ENCODE measurements around the gene CD300A.

The CD300A gene

GRCh38 chr17:74478420-74479100, 12.1 kb downstream of the CD300A start:
- Histone ChIP-seq H3K36me3 (peaks cover 100% of the 10 kb centered on the region), H3K9me3 (no peaks in the 10 kb centered on the region), H3K4me1 (ENCODE audit: control insufficient read depth in 1 of 2, insufficient read depth in 1 of 2, low read depth in 1 of 2, low read length in 1 of 2) (peaks cover 27 to 29% of the 10 kb centered on the region in 2 experiments), H3K4me3 (ENCODE audit: low read depth in 1 of 2, low read length in 1 of 2) (peak overlapping the region; percentile 28 to 30), H3K27me3 (no peaks in the 10 kb centered on the region), H3K27ac (peak overlapping the region; percentile 85)
- TF ChIP-seq CTCF (IDR thresholded peaks at IDR 0.05) = no peak

DNA sequence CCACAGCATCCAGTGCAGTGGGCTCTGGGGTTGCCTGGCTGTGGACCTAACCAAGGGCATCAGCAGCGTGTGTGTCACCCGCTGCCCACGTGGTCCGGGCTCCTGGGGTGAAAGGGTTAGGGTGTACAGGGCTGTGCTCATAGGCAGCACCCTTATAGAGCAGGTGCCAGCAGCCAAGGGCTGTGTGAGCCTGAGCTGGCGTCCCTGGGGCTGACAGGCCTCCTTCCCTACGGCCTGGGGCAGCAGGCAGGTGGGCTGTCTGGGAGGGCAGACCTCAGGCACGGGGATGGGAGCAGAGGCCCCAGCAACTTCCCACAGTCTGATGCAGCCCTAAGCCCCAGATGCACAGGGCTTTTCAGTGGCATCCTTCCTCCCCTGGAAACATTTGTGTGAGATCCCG, 13.9 kb downstream of the CD300A start:
- H3K27ac ChIP-seq = peak overlapping the region; percentile 15

DNA sequence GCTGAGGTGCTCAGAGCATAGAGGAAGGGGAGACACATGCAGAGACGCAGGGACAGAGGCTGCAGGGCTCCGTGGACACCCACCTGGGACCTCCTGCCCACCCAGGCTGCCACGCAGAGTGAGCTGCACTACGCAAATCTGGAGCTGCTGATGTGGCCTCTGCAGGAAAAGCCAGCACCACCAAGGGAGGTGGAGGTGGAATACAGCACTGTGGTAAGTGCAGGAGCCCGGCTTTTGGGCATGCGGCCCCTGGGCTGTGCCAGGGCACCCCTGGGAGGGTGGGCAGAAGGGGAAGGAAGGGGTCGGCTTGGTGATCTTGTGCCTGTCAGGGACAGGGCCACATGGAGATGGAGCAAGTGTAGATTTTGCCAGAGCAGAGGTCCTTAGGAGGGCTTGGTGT, 15.2 kb downstream of the CD300A start:
- Histone ChIP-seq H3K9me3 (no peaks in the 10 kb centered on the region), H3K4me1 (ENCODE audit: control insufficient read depth in 1 of 2, insufficient read depth in 1 of 2, low read depth in 1 of 2, low read length in 1 of 2) (peaks cover 27 to 29% of the 10 kb centered on the region in 2 experiments), H3K36me3 (peaks cover 100% of the 10 kb centered on the region), H3K27me3 (no peaks in the 10 kb centered on the region), H3K27ac (no peak overlapping the region), H3K4me3 (ENCODE audit: low read depth in 1 of 2, low read length in 1 of 2) (no peak overlapping the region)
- no peak for TF ChIP-seq CTCF (IDR thresholded peaks at IDR 0.05)

More for the DNA sequence above, 13.9 kb downstream of the CD300A start:
- peaks cover 27 to 29% of the 10 kb centered on the region in 2 experiments for H3K4me1 ChIP-seq (ENCODE audit: control insufficient read depth in 1 of 2, insufficient read depth in 1 of 2, low read depth in 1 of 2, low read length in 1 of 2)
- H3K9me3 ChIP-seq = no peaks in the 10 kb centered on the region
- no peak overlapping the region for H3K4me3 ChIP-seq (ENCODE audit: low read depth in 1 of 2, low read length in 1 of 2)
- H3K27me3 ChIP-seq = no peaks in the 10 kb centered on the region
- H3K36me3 ChIP-seq = peaks cover 100% of the 10 kb centered on the region
- TF ChIP-seq CTCF (IDR thresholded peaks at IDR 0.05) = no peak

- Histone ChIP-seq H3K4me1 (ENCODE audit: control insufficient read depth in 1 of 2, insufficient read depth in 1 of 2, low read depth in 1 of 2, low read length in 1 of 2) (peaks cover 7 to 8% of the 10 kb centered on the region in 2 experiments), H3K27me3 (no peaks in the 10 kb centered on the region), H3K4me3 (ENCODE audit: low read depth in 1 of 2, low read length in 1 of 2) (no peak overlapping the region), H3K27ac (peak overlapping the region; percentile 5), H3K36me3 (peaks cover 98% of the 10 kb centered on the region), H3K9me3 (no peaks in the 10 kb centered on the region)
- TF ChIP-seq CTCF (IDR thresholded peaks at IDR 0.05) = no peak
These were observed 17.6 kb downstream of the CD300A start for GRCh38 chr17:74484066-74484465.

DNA sequence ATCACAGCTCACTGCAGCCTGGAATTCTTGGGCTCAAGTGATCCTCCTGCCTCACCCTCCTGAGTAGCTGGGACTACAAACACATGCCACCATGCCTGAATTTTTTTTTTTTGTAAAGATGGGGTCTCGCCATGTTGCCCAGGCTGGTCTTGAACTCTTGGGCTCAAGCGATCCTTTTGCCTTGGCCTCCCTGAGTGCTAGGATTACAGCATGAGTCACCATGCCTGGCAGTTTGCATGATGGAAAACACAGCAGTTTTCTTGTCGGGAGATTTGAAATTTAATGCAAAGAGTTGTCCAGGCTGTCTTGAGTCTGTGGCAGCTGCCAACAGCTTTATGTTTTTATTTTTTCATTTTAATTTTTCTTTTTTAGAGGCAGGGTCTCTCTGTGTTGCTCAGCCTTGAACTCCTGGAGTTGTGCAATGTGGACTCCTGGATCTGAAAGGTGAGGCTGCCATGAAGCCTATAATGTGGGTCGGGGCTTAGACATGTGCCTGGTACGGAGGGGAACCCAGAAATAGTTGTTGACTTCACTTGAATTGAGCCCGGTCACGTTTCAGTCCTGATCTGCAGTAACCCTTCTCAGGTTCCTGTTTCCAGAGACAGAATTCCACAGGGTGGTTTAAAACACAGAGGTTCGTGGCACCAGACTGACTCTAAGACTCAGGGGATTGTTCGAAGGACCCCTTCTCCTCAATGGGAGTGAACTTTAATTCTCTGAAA, 18.7 kb downstream of the CD300A start:
- Histone ChIP-seq H3K27ac (no peak overlapping the region), H3K9me3 (no peaks in the 10 kb centered on the region), H3K27me3 (no peaks in the 10 kb centered on the region), H3K36me3 (peaks cover 87% of the 10 kb centered on the region), H3K4me3 (ENCODE audit: low read depth in 1 of 2, low read length in 1 of 2) (no peak overlapping the region), H3K4me1 (ENCODE audit: control insufficient read depth in 1 of 2, insufficient read depth in 1 of 2, low read depth in 1 of 2, low read length in 1 of 2) (no peaks in the 10 kb centered on the region)
- TF ChIP-seq CTCF (IDR thresholded peaks at IDR 0.05) = no peak
